HG02973 (cell line): ENCODE results near the gene BMERB1.
"Not testable (repeated sequence)": the region's sequence is repeated elsewhere in the genome, so short reads cannot be mapped to it uniquely, and the experiment has no call there.

Experiments used
- ATAC-seq: cut with Tn5 transposase; IDR thresholded peaks from one replicate; pipeline ENCODE4 v1.9.1; 2021; ENCODE audit warnings: moderate library complexity; ENCODE audit not compliant: unreplicated experiment

Gene BMERB1

DNA sequence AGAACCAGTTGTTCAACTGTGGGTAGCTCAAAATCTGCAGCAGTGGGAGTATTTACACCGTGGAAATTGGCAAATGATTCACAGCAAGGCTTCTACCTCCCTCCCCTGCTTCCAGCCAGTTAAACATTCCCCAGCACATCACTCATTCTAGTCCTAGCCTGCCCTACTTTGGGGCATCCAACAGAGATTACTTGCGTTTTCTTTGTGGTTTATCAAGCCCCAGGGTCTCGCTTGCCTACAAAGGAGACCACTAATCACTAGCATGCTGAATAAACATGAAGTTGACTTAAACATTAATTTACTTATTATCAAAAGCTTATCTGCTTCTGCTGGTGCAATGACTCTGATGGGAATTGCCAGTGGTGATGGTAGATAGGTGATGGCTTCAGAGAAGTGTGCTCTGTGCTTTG lies 114.1 kb downstream of the BMERB1 start:
- no peak for ATAC-seq

DNA sequence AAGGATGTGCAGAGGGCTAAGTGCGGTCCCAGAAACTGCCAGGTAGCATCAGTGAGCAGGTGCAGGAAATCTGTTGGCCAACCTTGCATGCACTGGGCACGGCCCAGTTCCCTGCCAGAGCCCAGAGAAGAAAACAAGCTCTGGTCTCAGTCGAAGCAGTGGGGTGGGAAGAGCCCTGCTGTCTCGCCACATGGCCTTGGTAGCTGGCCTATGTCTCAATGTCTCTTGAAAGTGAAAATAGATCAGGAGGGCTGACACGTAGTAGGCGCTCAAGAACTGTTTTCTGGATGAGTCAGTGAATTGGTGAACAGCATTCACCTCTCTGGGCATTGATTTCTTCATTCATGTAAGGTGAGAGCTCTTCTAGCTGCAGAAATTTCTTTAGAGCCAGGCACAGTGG lies 118.1 kb downstream of the BMERB1 start:
- no peak for ATAC-seq

DNA sequence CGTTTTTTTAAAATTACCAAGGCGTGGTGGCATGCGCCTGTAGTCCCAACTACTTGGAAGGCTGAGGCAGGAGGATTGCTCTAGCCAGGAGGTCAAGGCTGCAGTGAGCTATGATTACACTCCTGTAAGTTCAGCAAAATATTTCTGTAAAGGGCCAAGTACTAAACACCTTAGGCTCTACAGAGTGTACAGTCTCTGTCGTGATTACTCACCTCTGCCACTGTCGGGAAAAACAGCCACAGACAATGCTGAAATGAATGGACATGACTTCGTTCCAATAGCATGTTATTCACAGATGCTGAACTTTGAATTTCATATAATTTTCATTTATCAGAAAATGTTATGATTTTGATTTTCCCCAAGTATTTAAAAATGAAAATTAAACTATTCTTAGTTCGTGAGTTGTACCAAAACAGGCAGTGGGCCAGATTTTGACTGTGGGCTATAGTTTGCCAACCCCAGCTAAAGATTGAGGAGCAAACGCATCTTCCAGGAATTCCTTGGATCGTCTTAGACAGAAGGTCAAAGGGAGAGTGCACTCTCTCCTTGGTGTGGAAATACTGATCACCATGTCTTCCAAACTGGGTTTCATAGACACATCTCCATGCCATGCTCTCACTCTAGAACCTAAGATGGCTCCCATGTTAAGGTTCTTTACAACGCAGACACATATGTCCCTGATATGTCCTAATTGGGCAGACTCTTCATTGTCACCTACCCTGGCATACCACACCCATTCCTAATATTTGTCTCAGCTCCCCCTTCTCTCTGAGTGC lies 119.1 kb downstream of the BMERB1 start:
- ATAC-seq = no peak

DNA sequence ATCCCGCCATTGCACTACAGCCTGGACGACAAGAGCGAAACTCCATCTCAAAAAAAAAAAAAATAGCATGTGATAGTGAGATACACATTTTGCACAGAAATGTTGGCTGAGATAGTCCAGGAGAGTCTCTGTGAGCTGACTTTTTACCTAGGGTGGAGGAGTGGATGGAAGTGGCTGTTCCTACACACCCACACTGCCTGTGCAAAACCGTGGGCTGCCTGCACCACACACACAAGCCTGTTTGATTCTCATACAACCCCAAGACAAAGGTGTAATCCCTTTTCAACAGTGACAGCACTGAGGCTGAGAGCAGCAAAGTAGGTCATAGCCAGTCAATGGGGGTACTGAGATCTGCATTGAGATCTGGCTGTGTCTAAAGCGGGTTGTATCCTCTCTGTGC lies 121.7 kb downstream of the BMERB1 start:
- ATAC-seq = no peak

DNA sequence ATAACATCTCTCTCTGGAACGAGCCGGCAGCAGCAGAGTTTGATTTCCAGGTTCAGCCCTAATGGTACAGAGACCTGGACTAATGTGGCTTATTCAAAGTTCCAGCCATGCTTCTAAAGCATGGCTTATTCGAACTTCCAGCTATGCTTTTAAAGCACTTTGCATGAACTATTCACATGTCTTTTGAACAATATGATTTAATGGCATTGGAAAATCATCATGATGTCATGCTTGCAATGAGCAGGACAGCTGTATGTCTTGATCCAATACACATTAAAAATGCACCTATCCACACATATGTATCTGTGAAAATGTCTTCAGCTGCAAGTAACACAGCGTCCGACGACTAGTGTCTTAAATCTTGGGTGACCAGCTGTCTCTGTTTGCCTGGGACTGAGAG lies 122.9 kb downstream of the BMERB1 start:
- no peak for ATAC-seq

DNA sequence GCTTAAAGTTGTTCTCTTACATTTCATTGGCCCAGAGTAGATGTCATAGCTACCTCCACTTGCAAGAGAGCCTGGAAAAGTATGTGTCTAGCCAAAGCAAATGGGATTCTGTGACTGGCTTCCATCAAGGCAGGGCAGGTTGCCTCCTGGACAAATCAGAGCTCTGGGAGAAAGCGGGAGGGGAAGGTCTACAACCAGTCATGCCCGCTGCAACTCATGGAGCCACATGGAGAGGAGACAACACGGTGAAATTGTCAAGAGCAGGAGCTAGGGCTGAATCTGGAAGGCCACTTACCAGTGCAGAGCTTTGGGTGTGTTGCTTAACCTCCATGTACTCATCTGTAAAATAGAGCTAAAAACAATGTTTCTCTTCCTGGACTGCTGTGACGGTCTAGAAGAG lies 124.8 kb downstream of the BMERB1 start:
- no peak for ATAC-seq

DNA sequence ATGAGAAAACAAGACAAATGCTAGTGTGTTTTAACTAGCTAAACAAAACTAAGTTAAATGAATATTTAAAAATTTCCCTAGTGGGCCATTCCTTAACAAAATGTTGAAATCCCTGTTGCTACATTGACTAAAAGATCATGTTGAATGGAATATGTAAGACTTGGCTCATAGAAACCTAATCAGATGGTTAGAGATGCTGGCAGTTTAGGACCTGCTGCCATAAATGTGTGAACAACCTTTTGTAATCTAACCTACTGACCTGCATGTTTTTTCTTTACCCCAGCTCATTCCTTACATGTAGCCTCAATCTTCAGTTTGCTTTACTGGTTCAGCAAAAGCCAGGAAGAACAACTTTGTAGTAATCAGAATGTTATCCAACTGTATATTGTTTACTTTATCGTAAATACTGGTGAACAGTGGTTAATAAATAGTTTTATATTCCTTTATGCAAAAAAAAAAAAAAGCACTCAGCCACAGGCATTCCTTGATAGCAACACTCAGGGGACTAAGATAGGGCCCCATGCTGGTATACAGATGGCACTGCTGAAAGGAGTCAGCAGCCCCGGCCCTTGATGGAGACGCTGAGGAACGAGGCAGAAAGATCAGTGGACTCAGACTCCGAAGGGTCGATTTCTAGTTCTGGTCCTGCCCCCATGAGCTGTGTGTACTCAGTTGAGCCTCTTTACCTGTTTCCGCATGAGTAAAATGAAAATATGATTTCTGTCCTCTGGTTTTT lies 130.4 kb downstream of the BMERB1 start:
- ATAC-seq = no peak

DNA sequence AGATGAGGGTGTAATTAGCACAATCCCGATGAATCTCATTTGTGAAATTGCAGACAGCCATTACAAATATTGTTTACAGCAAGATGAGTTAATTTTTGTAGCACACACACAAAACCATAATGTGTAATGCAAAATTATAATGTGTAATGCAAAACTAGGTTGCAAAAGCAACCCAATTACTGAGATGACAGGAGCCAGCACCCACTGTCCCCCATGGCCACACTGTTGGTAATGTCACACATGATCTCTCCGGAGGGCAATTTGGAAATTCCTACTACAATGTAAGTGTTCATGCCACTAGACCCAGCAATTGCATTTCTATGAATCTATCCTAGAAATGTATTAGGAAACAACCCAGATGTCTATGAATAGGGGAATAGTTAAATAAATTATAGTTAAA lies 131.7 kb downstream of the BMERB1 start:
- ATAC-seq = no peak

DNA sequence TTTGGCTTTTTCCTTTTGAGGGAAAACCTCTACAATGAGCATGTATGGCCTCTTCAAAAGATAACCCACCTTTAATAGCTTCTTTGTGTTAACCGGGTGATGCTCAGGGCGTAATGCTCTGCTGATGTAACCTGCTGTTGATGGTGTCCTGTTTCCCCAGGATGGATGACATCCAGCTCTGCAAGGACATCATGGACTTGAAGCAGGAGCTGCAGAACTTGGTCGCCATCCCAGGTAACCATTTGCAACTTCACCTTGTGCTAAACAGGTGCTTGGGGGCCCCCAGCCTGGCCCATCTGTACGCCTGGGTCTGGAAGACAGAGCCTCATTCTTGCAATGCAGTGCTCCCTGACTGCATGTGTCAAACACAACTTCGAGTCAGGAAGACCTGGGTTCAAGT lies 133.4 kb downstream of the BMERB1 start:
- ATAC-seq = no peak

DNA sequence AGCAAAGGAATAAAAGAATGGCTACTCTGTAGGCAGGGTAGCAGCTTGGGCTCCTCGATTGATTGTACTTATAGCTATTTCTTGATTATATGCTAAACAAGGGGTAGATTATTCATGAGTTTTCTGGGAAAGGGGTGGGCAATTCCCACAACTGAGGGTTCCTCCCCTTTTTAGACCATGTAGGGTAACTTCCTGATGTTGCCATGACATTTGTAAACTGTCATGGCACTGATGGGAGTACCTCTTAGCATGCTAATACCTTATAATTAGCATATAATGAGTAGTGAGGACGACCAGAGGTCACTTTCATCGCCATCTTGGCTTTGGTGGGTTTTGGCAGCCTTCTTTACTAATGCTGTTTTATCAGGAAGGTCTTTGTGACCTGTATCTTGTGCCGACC lies 136.3 kb downstream of the BMERB1 start:
- ATAC-seq = not testable (repeated sequence)

DNA sequence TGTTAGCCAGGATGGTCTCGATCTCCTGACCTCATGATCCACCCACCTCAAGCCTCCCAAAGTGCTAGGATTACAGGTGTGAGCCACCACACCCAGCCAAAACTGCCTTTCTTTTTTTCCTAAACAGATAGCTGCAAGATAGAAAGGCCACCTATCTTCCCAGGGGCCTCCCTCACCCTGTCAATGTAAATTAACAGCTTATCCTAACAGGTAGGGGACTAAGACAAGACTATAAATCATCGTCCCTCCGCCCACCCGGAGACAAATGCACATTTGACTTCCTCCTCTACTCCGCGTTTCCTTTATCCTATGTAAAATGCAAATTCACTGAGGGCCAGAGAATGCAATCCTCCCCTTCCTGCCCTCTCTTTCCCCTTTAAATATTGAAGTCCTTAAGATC lies 137.2 kb downstream of the BMERB1 start:
- no peak for ATAC-seq

DNA sequence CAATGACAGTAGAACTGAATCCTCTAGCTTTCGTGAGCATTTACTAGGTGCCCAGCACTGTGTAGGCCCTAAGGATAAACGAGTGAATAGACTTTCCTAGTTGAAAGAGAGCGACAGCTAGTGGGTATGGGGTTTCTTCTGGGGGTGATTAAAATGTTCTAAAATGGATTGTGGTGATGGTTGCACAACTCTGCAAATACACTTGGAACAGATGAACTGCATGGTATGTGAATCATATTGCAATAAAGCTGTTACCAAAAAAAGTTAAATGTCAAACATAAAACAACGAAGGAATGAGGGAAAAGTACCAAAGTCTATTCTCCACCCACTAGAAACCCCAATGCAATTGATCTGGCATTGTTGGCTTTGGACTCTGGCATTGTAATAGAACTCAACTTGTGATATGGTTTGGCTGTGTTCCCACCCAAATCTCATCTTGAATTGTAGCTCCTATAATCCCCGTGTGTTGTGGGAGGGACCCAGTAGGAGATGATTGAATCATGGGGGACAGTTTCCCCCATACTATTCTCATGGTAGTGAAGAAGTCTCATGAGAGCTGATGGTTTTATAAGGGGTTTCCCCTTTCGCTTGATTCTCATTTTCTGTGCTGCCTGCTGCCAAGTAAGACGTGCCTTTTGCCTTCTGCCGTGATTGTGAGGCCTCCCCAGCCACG lies 138.1 kb downstream of the BMERB1 start:
- ATAC-seq = no peak

DNA sequence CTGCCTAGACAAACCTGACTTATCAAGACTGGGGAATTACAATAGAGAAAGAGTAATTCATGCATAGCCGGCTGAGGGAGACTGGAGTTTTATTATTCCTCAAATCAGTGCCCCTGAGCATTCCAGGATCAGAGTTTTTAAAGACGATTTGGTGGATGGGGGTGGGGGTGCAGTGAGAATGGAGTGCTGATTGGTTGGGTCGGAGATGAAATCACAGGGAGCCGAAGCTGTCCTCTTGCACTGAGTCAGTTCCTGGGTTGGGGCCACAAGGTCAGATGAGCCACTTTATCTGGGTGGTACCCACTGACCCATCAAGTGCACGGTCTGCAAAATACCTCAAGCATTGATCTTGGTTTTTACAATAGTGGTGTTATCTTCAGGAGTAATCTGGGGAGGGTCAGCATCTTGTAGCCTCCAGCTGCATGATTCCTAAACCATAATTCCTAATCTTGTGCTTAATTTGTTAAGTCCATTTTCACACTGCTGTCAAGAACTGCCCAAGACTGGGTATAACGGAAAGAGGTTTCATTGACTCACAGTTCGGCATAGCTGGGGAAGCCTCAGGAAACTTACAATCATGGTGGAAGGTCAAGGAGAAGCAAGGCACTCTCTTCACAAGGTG lies 139.0 kb downstream of the BMERB1 start:
- ATAC-seq = no peak

DNA sequence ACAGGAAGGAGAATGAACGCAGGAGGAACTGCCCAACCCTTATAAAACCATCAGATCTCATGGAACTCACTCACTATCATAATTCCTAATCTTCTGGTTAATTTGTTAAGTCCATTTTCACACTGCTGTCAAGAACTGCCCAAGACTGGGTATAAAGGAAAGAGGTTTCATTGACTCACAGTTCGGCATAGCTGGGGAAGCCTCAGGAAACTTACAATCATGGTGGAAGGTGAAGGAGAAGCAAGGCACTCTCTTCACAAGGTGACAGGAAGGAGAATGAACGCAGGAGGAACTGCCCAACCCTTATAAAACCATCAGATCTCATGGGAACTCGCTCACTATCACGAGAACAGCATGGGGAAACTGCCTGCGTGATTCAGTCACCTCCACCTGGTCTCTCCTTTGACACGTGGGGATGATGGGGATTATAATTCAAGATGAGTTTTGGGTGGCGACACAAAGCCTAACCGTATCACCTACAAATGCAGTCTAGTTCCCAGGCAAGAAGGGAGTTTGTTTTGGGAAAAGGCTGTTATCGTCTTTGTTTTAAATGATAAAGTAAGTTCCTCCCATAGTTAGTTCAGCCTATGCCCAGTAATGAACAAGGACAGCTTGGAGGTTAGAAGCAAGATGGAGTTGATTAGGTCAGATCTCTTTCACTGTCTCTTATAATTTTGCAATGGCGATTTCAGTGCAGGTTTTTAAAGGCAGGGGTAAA lies 139.7 kb downstream of the BMERB1 start:
- ATAC-seq = not testable (repeated sequence)

DNA sequence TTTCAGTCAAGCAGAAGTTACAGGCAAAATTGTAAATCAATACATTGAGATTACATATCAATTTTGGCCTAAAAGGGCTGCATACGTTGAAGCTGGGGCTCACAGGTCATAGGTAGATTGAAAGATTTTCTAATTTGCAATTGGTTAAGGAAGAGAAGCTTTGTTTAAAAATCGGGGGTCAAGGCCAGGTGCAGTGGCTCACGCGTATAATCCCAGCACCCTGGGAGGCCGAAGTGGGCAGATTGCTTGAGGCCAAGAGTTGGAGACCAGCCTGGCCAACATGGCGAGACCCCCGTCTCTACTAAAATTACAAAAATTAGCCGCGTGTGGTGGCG lies 140.2 kb downstream of the BMERB1 start:
- ATAC-seq = no peak

DNA sequence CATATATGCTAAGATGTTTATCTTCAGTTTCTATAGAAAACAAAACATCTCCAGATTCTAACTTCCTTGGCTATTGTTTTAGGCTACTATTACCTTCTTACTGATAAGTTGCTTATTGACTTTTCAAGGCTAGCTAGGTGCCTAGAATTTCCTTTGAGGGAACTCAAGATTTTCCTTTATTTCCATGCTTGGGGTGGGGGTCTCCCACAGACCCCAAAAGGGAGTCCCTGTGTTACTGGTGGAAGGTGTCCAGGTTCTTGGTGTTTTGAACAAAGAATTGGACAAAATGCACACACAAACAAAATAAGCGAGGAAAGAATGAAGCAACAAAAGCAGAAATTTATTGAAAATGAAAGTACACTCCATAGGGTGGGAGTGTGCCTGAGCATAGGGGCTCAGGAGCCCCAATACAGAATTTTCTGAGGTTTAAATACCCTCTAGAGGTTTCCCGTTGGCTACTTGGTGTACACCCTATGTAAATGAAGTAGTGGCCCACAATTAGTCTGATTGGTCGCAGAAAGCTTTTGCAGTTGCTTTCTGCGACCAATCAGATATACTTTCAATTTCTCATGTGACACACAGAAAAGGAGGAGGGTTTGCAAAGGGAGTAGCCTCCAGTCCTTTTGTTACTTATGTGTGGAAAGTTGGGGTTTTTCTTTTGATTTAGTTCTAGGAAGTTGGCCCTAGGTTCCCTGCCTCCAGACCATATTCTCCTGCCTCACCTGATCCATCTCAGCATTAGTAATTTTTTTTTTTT lies 141.1 kb downstream of the BMERB1 start:
- no peak for ATAC-seq

DNA sequence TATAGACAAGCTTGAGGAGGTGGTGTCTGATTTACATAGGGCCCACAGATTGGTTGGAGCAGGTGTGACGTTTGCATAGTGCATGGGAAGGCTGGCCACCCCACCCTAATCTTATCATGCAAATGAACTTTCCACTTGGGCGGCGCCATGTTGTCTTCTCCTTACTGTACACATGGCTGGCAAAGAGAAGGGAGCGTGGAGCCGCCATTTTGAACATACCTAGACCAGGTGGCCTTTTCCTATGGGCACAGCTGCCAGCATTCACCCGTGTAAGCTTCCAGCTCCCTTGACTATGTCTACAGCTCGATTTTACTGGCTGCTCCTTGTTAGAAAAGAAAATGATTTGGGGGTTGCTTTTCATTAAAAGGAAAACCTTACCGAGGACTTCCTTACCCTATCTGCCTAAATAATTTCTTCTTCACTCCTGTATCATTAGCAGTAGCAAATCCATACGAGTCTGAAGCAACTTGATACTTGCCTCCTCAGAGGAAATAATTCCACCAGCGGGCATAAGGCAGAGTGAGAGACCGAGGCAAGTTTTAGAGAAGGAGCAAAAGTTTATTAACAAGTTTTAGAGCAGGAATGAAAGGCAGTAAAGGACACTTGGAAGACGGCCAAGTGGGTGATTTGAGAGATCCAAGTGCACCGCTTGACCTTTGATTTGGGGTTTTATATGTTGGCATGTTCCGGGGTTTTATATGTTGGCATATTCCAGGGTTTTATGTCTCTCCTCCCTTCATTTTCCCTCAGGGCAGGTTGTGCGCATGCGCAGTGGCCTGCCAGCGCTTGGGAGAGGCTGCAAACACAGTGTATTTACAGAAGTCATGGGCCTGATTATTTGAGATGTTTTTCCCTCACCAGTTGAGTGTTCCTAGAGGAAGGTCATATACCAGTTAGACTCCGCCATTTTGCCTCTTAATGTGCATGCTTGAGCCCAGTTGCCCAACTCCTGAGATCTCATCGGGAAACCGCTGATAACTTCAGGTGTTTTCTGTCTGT lies 142.9 kb downstream of the BMERB1 start:
- ATAC-seq = no peak

DNA sequence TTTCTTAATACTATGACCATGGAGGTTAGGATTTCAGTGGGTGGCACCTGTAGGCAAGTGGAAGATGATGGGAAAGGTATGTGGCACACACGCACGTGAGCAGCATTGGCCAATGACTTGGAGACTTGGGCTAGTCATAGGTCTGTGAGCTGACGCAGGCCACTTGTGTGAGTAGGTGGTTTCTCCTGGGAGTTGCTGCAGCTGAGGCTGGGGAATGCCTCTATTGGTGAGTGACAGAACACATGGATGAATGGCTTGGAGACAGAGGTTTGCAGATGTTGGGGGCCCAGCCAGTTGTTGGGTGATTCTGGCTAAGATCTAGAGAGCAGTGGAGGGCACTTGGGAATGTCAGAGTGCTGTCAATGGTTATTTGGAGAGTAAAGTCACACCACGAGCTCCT lies 144.4 kb downstream of the BMERB1 start:
- no peak for ATAC-seq
